ENCODE data around the gene ANTXR1. TPM values are rescaled to one million over a fixed set of nuclear protein-coding genes. Genes with fewer than 3 reads are reported as not detected.

Gene ANTXR1
- total RNA-seq, 1 experiment from 2014 or later, result 37.3 TPM

GRCh38 chr2:69109255-69109654 is 96.3 kb downstream of the ANTXR1 start:
- TF ChIP-seq, protein P1, sequence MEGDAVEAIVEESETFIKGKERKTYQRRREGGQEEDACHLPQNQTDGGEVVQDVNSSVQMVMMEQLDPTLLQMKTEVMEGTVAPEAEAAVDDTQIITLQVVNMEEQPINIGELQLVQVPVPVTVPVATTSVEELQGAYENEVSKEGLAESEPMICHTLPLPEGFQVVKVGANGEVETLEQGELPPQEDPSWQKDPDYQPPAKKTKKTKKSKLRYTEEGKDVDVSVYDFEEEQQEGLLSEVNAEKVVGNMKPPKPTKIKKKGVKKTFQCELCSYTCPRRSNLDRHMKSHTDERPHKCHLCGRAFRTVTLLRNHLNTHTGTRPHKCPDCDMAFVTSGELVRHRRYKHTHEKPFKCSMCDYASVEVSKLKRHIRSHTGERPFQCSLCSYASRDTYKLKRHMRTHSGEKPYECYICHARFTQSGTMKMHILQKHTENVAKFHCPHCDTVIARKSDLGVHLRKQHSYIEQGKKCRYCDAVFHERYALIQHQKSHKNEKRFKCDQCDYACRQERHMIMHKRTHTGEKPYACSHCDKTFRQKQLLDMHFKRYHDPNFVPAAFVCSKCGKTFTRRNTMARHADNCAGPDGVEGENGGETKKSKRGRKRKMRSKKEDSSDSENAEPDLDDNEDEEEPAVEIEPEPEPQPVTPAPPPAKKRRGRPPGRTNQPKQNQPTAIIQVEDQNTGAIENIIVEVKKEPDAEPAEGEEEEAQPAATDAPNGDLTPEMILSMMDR (conservative IDR thresholded peaks at IDR 0.05), result no peak
- Histone ChIP-seq H2BK5ac (ENCODE audit: insufficient read length, low read length) (no peak overlapping the region), H3K79me1 (ENCODE audit: insufficient read depth, low read depth, low read length, poor library complexity, severe bottlenecking) (no peaks in the 10 kb centered on the region), H3K79me2 (ENCODE audit: insufficient read depth, low read length) (no peaks in the 10 kb centered on the region), H3K23me2 (ENCODE audit: insufficient read length, low read depth, low read length, poor library complexity, severe bottlenecking) (no peaks in the 10 kb centered on the region), H3K18ac (ENCODE audit: insufficient read length, low read depth, low read length) (no peak overlapping the region), H2AK5ac (ENCODE audit: insufficient read length, low read length) (no peak overlapping the region), H3K9ac (ENCODE audit: extremely low read depth, insufficient read length, low read length) (no peak overlapping the region), H3K14ac (ENCODE audit: insufficient read depth, low read length) (no peak overlapping the region), H3K23ac (ENCODE audit: insufficient read length, low read depth, low read length) (no peak overlapping the region), H2AFZ (ENCODE audit: low read length) (no peak overlapping the region), H3K27ac (ENCODE audit: insufficient read length, low read depth, low read length) (no peak overlapping the region), H2BK12ac (ENCODE audit: insufficient read length, low read depth, low read length) (no peak overlapping the region), H2BK20ac (ENCODE audit: low read depth, low read length, poor library complexity, severe bottlenecking) (no peak overlapping the region), H4K20me1 (ENCODE audit: control insufficient read depth, insufficient read depth, insufficient read length) (no peaks in the 10 kb centered on the region), H4K91ac (ENCODE audit: insufficient read length, low read depth, low read length) (no peak overlapping the region), H3K4ac (ENCODE audit: low read depth, low read length) (no peak overlapping the region), H3K27me3 (ENCODE audit: insufficient read depth, low read length) (no peaks in the 10 kb centered on the region), H4K5ac (ENCODE audit: insufficient read length, low read depth, low read length) (no peak overlapping the region), H3K56ac (ENCODE audit: insufficient read length, low read depth, low read length) (no peak overlapping the region), H2BK15ac (ENCODE audit: low read depth, low read length) (no peak overlapping the region), H4K8ac (replicated peaks; ENCODE audit: insufficient read length, low read depth, low read length) (no peak overlapping the region), H3K4me2 (ENCODE audit: insufficient read depth, insufficient read length, low read length) (no peak overlapping the region), H3K9me3 (ENCODE audit: control insufficient read depth, low read depth, low read length) (no peaks in the 10 kb centered on the region), H2BK120ac (ENCODE audit: low read depth, low read length, poor library complexity, severe bottlenecking) (no peak overlapping the region), H3T11ph (ENCODE audit: low read length) (no peak overlapping the region), H3K4me1 (ENCODE audit: insufficient read depth, low read length) (peaks cover 2% of the 10 kb centered on the region; the same call in 1 of the 2 replicates)
- Mint-ChIP-seq H3K9me3 (no peaks in the 10 kb centered on the region), H3K36me3 (ENCODE audit: insufficient read depth in 1 of 3, low read depth in 3 of 3) (peaks cover 8 to 12% (median 8%) of the 10 kb centered on the region in 3 experiments; a peak in 6 of 7 replicates), H3K4me3 (no peak overlapping the region), H3K27me3 (ENCODE audit: low read depth) (no peaks in the 10 kb centered on the region), H3K27ac (no peak overlapping the region), H3K4me1 (peaks cover 16 to 23% of the 10 kb centered on the region in 2 experiments)
- WGBS (ENCODE audit: extremely low coverage, insufficient read length, low lambda C conversion rate), result no CpG with 5 or more reads among the region's 4 CpGs
- no peak for DNase-seq
